Kidney capillary endothelial cell (primary cell): ENCODE data around the gene ZNF618.

Source experiments
- DNase-seq: peaks from one replicate; pipeline ENCODE4 v3.0.0-alpha.2; 2018; ENCODE audit warnings: low spot score

ZNF618 gene

GRCh38 chr9:114059047-114059803 is 183.1 kb downstream of the ZNF618 start:
- no peak for DNase-seq

DNA sequence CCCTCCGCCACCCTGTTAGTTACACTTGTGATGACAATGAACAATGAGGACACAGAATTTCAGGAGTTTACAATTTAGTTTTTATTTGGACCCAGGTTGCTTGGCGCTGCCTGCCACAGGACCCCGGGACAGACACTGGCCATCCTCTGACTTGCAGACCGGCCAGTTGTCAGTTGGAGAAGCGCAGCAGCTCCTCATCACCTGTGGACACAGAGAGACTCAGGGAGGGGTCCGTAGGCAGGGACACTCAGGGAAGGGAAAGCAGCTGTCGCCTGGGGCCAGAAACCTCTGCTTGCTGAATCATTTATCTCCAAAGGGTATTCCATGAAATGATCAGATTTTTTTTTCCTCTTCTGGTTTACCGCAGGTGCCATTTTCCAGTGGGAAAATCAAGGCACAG is 184.0 kb downstream of the ZNF618 start:
- DNase-seq, result no peak

GRCh38 chr9:114060711-114061110 is 184.6 kb downstream of the ZNF618 start:
- no peak for DNase-seq

DNA sequence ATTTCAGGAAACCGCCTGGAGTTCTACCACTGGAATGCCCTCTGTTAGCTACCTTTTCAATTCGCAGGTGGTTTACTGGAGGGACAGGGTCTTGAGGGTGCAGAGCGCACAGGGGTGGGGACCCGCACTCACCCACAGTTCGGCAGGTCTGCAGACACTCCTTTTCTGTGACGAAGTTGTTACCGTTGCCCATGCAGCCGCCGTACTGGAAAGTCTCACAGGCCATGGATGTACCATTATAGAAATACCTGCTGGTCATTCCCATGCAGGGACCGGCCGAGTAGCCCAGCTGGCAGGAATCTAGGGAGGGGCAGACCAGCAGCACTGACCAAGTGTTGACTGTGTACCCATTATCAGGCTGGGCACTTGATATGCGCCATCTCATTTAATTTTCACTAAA is 185.2 kb downstream of the ZNF618 start:
- no peak for DNase-seq

- DNase-seq, result no peak
Measured at GRCh38 chr9:114061830-114062474, 185.8 kb downstream of the ZNF618 start.

GRCh38 chr9:114065304-114065703 is 189.2 kb downstream of the ZNF618 start:
- DNase-seq, result no peak

GRCh38 chr9:114069476-114070187 is 193.5 kb downstream of the ZNF618 start:
- DNase-seq, result no peak

GRCh38 chr9:114070188-114071103 is 194.3 kb downstream of the ZNF618 start:
- no peak for DNase-seq

GRCh38 chr9:114071197-114071795 is 195.2 kb downstream of the ZNF618 start:
- no peak for DNase-seq

DNA sequence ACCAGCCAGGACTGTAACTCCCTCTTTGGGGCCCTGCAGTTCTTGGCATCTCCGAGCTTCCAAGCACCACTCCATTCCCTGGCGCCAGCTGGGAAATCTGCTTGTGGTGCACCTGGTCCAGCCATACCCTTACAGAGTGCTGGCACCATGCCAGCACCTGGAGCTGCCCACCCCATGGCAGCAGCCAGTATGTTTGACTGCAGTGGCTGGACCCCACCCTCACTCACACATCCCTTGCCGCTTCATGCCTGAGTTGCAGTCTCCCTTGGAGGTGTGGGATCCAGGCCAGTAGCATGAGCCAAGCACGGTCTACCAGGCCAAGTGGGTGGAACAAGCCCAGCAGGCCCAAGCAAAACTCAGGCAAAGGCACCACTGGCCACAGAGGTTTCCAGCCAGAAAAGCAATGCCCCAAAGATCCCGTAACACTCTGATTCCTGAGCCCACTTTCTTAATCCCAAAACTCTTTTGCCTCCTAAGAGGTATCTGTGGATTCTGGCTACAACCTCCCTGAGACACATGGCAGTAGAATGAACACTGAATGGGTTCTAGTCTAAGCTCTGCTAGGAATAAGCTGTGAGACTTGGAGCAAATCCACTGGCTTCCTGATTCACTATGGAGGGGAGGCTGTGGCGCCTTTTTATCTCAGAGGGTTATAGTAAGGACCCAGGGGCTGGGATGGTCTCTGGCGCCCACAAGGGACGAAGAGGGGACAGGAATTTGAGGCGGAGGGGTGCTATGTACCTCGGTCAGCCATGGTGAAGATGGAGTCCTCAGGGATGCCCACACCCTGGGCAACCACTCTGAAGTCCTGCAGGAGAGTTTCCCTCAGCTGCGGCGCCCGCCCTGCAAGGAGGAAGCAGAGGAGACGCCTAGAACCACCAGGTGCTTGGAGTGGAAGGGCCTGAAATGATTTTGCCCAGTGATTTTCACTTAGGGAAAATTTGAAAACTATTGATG is 196.4 kb downstream of the ZNF618 start:
- DNase-seq, result no peak

DNA sequence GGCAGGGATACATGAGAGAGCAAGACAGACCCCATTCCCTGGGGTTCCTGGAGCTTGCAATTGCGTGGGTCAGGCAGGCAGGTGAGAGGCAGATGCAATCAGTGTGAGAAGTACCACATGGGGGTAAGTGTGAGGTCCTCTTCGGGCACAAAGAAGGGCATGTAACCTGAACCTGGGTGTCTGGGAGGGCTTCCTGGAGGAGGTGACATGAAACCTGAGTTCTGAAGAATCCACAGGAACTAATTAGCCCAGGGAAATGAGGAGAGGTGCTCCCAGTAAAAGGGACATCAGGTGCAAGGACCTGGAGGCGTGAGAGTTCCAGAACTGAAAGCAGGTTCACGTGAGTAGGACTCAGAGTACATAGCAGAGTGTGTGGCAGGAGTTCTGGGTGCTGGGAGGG is 199.5 kb downstream of the ZNF618 start:
- no peak for DNase-seq

GRCh38 chr9:114076237-114077161 is 200.4 kb downstream of the ZNF618 start:
- no peak for DNase-seq

DNA sequence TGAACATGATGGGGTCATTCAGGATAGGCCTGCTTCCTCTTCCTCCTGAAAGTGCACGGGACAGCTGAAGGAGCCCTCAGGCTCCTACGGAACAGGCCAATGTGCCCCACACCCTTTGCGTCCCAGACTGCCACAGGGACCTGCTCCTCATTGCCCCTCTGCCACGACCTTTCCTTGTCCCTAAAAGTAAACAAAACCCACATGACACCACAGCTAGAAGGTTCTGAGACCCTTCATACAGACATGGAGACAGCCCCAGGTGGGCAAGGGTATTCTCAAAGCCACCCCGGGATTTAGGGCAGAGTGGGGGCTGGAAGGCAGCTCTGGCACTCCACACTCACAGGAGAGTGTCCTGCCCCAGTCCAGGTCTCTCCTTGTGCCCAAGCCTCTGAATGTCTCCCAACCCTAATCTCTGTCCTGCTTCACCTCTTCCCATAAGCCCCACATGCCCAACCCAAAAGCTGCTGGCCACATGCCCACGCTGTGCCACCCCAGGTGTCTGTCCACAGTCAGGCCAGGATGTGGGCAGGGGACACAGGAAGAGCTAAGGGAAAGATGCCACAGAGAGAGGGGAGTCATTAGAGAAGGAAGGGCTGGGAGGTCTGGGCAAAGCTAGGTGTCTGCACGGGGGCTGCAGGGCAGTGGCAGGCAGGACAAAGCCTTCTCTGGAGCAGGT is 201.2 kb downstream of the ZNF618 start:
- no peak for DNase-seq

DNA sequence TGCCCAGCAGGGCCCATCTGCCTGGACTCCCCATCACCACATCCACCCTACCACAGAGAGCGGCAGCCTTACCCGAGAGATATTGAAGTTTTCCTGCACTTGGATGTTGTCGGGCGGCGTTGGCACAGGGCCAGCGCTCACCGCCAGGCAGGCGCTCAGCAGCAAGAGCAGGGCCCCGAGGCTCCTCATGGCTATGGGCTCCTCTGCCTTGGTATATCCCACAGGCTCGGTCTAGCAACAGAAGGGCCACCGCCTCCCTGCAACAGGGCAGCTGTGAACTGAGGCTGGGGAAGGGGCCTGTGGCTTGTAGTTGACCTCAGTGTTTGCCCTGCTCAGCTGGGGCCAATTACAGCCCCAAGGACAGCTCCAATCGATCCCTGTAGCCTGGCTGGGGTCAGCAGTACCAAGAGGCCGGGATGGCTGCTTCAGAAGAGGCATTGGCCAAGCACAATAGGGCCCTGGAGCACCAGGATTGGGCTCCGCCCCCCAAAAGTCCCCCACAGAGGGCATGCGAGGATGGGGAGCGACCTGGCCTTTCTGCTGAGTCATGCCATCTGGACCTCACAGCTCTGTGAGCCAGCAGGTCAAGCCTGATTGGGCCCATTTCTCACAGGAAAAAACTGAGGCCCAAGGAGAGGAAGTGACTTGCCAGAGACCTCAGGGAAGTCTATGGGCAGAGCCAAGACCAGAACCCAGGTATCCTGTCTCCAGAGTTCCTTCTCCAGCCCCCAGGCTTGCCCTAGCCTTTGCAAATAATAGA is 202.1 kb downstream of the ZNF618 start, which contains the start of gene AMBP:
TSS of gene AMBP (minus strand) at position 280 of the 760 bp plus-strand sequence. CDS start at position 189, 91 bp downstream.
- DNase-seq, result no peak

- no peak for DNase-seq
Measured at GRCh38 chr9:114078781-114079156, 202.7 kb downstream of the ZNF618 start.

DNA sequence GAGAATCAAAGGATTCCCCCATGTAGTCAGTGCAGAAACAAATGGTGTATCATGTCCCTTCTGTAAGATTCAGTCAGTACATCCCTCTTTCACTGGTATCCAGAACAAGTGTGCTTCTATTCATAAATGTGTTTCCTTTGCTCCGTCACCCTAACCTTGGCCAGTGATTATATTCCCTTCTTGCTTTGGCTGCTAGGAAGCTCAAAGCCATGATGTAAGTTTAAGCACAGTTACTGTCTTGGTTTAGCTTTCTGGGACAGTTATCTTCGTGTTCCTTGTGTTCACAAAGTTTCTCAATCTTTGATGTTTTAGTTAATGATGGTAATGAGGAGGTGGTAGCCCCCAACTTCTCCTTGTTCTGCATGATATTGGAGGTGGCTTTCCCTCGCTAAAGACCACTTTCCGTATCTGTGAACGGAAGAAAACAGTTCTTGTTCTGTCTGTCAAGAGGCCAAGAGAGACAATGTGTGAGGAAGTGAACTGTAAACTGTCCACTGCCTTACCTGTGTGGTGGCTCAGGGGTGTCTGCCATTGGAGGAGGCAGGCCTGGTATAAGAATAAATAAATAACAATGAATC is 204.2 kb downstream of the ZNF618 start:
- DNase-seq, result no peak

DNA sequence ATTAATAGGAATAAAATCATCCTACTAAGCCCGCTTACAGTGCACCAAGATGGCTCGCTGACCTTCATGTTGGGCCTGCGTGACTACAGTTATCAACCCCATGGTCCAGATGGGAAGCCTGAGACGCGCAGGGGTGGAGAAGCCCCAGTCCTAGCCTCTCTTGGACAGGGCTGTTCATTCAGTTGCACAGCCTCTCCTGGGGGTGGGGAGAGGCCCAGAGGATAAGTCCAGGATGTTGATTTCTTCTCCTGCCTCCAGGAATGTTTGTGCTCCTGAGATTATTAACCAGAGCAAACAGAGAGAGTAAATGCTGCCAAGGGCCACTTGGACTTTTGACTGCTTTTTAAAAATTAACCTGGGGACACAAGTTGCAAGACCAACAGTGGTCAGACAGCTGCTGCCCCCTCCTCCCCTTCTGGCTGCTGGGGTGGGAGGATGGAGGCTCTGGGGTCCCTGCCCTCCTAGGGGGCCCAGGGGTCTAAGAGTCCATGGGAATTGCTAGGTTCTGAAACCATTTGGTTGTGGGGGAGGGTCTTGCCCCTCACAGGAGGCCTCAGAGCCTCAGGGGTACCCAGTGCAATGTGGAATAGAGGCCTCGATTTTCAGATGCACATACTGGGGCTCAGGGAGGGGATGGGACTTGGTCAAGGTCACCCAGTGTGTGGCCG is 204.8 kb downstream of the ZNF618 start:
- DNase-seq, result no peak
